ENCODE data around the gene KDM4B. TPM values are rescaled to one million over a fixed set of nuclear protein-coding genes. Genes with fewer than 3 reads are reported as not detected.
"Not testable (repeated sequence)": the region's sequence is repeated elsewhere in the genome, so short reads cannot be mapped to it uniquely, and the experiment has no call there.

The KDM4B gene
- total RNA-seq, 1 experiment from 2014 or later: 43.7 TPM

DNA sequence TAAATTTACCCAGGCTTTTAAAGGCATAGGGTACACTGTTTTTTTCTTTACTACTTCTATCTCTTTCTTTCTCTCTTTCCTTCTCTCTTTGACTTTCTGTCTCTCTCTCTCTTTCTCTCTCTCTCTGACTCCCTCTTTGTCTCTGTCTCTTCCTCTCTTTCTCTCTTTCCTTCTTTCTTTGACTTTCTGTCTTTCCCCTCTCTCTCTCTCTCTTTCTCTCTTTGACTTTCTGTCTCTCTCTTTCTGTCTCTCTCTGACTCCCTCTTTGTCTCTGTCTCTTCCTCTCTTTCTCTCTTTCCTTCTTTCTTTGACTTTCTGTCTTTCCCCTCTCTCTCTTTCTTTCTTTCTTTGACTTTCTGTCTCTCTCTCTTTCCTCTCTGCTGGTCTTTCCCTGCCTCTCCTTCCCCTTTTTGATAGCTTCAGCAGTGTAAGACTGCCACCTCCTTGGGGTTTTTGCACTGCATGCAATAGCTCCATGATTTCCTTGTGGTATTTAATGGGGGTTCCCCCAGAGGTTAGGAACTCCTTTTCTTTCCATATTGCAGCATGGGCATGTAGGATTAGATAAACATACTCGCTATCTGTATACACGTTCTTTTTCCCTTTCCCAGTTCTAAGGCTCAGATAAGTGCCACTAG is 191.4 kb downstream of the KDM4B start:
- H2AFZ ChIP-seq (ENCODE audit: low read length); H3K4me1 ChIP-seq (ENCODE audit: insufficient read depth, low read length); H3K27ac ChIP-seq (ENCODE audit: insufficient read length, low read depth, low read length); H2BK12ac ChIP-seq (ENCODE audit: insufficient read length, low read depth, low read length); H2BK120ac ChIP-seq (ENCODE audit: low read depth, low read length, poor library complexity, severe bottlenecking); H3K14ac ChIP-seq (ENCODE audit: insufficient read depth, low read length); H2AK5ac ChIP-seq (ENCODE audit: insufficient read length, low read length); H3K4me3 Mint-ChIP-seq; H4K8ac ChIP-seq (replicated peaks; ENCODE audit: insufficient read length, low read depth, low read length); H3K9ac ChIP-seq (ENCODE audit: extremely low read depth, insufficient read length, low read length); H3K4ac ChIP-seq (ENCODE audit: low read depth, low read length); H3K9me3 ChIP-seq (ENCODE audit: control insufficient read depth, low read depth, low read length); H4K5ac ChIP-seq (ENCODE audit: insufficient read length, low read depth, low read length); H2BK20ac ChIP-seq (ENCODE audit: low read depth, low read length, poor library complexity, severe bottlenecking); H3K4me2 ChIP-seq (ENCODE audit: insufficient read depth, insufficient read length, low read length); H3K18ac ChIP-seq (ENCODE audit: insufficient read length, low read depth, low read length); H3K23ac ChIP-seq (ENCODE audit: insufficient read length, low read depth, low read length); H2BK5ac ChIP-seq (ENCODE audit: insufficient read length, low read length); H3K27ac Mint-ChIP-seq; H3K56ac ChIP-seq (ENCODE audit: insufficient read length, low read depth, low read length); H3K79me2 ChIP-seq (ENCODE audit: insufficient read depth, low read length); H3K23me2 ChIP-seq (ENCODE audit: insufficient read length, low read depth, low read length, poor library complexity, severe bottlenecking); H2BK15ac ChIP-seq (ENCODE audit: low read depth, low read length); H4K91ac ChIP-seq (ENCODE audit: insufficient read length, low read depth, low read length); H3K27me3 ChIP-seq (ENCODE audit: insufficient read depth, low read length); H3T11ph ChIP-seq (ENCODE audit: low read length); H4K20me1 ChIP-seq (ENCODE audit: control insufficient read depth, insufficient read depth, insufficient read length); DNase-seq; H3K79me1 ChIP-seq (ENCODE audit: insufficient read depth, low read depth, low read length, poor library complexity, severe bottlenecking): not testable (repeated sequence)
- Mint-ChIP-seq H3K4me1 (peaks cover 43 to 55% of the 10 kb centered on the region in 2 experiments), H3K27me3 (ENCODE audit: low read depth) (peaks cover 23% of the 10 kb centered on the region), H3K9me3 (peaks cover 34 to 36% of the 10 kb centered on the region in 2 experiments), H3K36me3 (ENCODE audit: insufficient read depth in 1 of 3, low read depth in 3 of 3) (peaks cover 17 to 47% (median 21%) of the 10 kb centered on the region in 3 experiments)
- WGBS (ENCODE audit: extremely low coverage, insufficient read length, low lambda C conversion rate): no CpG with 5 or more reads among the region's 2 CpGs

DNA sequence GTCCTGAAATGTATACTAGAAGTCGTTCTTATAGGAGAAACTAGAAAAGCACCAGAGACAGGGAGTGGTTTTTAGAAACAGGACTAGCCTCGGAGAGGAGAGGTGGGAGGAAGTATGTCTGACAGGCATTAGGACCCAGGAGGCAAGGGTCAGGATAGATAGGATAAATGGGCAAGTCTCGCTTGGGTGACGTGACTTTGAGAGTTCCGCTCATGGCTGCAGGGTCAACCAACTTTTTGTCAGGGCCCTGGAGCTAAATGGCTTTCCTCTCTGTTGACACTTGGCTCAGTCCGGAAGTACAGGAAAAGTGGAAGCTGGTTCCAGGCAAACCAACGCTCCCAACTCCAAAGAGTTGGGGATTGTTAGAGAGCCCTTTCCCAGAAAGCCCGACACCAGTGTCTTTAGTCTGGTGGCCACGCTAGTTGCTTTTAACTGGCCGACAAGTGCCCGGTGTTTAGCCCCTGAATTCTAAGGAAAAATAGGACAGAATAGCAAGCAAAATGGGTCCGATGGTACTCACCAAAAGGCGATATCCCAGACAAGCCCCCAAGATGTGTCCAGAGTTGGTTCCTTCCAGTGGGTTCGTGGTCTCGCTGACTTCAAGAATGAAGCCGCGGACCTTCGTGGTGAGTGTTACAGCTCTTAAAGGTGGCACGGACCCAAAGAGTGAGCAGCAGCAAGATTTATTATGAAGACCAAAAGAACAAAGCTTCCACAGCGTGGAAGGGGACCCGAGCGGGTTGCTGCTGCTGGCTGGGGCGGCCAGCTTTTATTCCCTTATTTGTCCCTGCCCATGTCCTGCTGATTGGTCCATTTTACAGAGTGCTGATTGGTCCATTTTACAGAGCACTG is 196.2 kb downstream of the KDM4B start:
- H3K79me2 ChIP-seq (ENCODE audit: insufficient read depth, low read length); H3T11ph ChIP-seq (ENCODE audit: low read length); H2BK5ac ChIP-seq (ENCODE audit: insufficient read length, low read length); H3K27me3 ChIP-seq (ENCODE audit: insufficient read depth, low read length); DNase-seq; H2AK5ac ChIP-seq (ENCODE audit: insufficient read length, low read length); H3K18ac ChIP-seq (ENCODE audit: insufficient read length, low read depth, low read length); H4K20me1 ChIP-seq (ENCODE audit: control insufficient read depth, insufficient read depth, insufficient read length); H2BK15ac ChIP-seq (ENCODE audit: low read depth, low read length); H4K8ac ChIP-seq (replicated peaks; ENCODE audit: insufficient read length, low read depth, low read length); H2BK120ac ChIP-seq (ENCODE audit: low read depth, low read length, poor library complexity, severe bottlenecking); H3K23ac ChIP-seq (ENCODE audit: insufficient read length, low read depth, low read length); H2AFZ ChIP-seq (ENCODE audit: low read length); H3K14ac ChIP-seq (ENCODE audit: insufficient read depth, low read length); H3K4ac ChIP-seq (ENCODE audit: low read depth, low read length); H3K56ac ChIP-seq (ENCODE audit: insufficient read length, low read depth, low read length); H3K23me2 ChIP-seq (ENCODE audit: insufficient read length, low read depth, low read length, poor library complexity, severe bottlenecking); H2BK20ac ChIP-seq (ENCODE audit: low read depth, low read length, poor library complexity, severe bottlenecking); H3K79me1 ChIP-seq (ENCODE audit: insufficient read depth, low read depth, low read length, poor library complexity, severe bottlenecking); H4K5ac ChIP-seq (ENCODE audit: insufficient read length, low read depth, low read length); H3K9ac ChIP-seq (ENCODE audit: extremely low read depth, insufficient read length, low read length); H4K91ac ChIP-seq (ENCODE audit: insufficient read length, low read depth, low read length); H3K4me1 ChIP-seq (ENCODE audit: insufficient read depth, low read length); H3K27ac ChIP-seq (ENCODE audit: insufficient read length, low read depth, low read length); H3K4me2 ChIP-seq (ENCODE audit: insufficient read depth, insufficient read length, low read length); H3K9me3 ChIP-seq (ENCODE audit: control insufficient read depth, low read depth, low read length); H2BK12ac ChIP-seq (ENCODE audit: insufficient read length, low read depth, low read length): not testable (repeated sequence)
- Mint-ChIP-seq H3K9me3 (peaks cover 17% of the 10 kb centered on the region in 2 experiments), H3K27ac (peak overlapping the region; percentile 38 to 97 (median 89); a peak in 5 of 7 replicates), H3K4me3 (peak overlapping the region in 1 of 2 experiments; percentile 54; a peak in 4 of 5 replicates), H3K36me3 (ENCODE audit: insufficient read depth in 1 of 3, low read depth in 3 of 3) (peaks cover 3 to 25% (median 5%) of the 10 kb centered on the region in 3 experiments; a peak in 5 of 7 replicates), H3K27me3 (ENCODE audit: low read depth) (peaks cover 32% of the 10 kb centered on the region), H3K4me1 (peaks cover 32 to 39% of the 10 kb centered on the region in 2 experiments)
- no CpG with 5 or more reads among the region's 23 CpGs for WGBS (ENCODE audit: extremely low coverage, insufficient read length, low lambda C conversion rate)
